ENCODE data around the gene SCLY.

Gene SCLY

DNA sequence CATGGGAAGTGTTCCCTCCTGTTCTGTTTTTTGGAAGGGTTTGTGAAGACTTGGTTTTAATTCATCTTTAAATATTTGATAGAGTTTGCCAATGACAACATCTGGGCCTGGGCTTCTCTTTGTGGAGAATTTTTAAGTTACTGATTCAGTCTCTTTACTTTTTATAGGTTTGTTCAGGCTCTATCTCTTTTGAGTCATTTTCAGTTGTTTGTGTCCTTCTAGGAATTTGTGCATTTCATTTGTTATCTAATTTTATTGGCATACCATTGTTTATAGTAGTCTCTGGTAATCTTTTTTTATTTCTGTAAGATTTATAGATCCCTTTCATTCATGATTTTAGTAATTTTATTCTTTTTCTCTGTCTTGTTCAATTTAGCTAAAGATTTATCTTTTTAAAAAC lies 14.6 kb downstream of the SCLY start:
- DNase-seq (ENCODE audit: low read depth, low spot score), result no peak
- TF ChIP-seq, protein P1, sequence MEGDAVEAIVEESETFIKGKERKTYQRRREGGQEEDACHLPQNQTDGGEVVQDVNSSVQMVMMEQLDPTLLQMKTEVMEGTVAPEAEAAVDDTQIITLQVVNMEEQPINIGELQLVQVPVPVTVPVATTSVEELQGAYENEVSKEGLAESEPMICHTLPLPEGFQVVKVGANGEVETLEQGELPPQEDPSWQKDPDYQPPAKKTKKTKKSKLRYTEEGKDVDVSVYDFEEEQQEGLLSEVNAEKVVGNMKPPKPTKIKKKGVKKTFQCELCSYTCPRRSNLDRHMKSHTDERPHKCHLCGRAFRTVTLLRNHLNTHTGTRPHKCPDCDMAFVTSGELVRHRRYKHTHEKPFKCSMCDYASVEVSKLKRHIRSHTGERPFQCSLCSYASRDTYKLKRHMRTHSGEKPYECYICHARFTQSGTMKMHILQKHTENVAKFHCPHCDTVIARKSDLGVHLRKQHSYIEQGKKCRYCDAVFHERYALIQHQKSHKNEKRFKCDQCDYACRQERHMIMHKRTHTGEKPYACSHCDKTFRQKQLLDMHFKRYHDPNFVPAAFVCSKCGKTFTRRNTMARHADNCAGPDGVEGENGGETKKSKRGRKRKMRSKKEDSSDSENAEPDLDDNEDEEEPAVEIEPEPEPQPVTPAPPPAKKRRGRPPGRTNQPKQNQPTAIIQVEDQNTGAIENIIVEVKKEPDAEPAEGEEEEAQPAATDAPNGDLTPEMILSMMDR (IDR thresholded peaks at IDR 0.05; ENCODE audit: insufficient read depth, low read length, missing control alignments), result no peak
- CTCF ChIA-PET, result interaction anchor here (1.2 kb wide), 1 partner anchor 151 kb away, joined by 3 read pairs; no protein-coding TSS in a partner anchor
- POLR2A ChIA-PET, result no interaction called here
- H3K4me3 ChIP-seq (ENCODE audit: low read depth, low read length), result no peak overlapping the region

DNA sequence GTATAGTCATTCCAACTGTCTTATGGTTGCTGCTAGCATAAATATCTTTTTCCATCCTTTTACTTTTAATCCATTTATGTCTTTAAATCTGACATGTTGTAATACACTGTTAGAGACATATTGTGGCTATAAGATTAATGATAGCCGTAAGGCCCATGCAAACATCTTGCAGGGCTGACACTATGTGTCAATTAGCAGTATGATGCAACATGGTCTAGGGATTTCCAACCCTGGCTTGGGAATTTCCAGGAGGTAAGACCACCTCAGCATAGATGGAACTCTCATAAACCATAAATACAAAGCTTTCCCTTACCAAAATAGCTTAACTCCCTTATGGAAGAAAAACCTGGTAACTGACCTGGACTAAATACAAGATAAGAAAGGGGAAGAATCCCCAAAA lies 16.5 kb downstream of the SCLY start:
- CTCF ChIA-PET, result no interaction called here
- TF ChIP-seq, protein P1 (IDR thresholded peaks at IDR 0.05; ENCODE audit: insufficient read depth, low read length, missing control alignments), result no peak
- no peak for DNase-seq (ENCODE audit: low read depth, low spot score)

GRCh38 chr2:238079874-238080327 lies 19.1 kb downstream of the SCLY start:
- TF ChIP-seq, protein P1 (IDR thresholded peaks at IDR 0.05; ENCODE audit: insufficient read depth, low read length, missing control alignments), result no peak
- POLR2A ChIA-PET, result no interaction called here
- DNase-seq (ENCODE audit: low read depth, low spot score), result no peak
- CTCF ChIA-PET, result no interaction called here
- H3K4me3 ChIP-seq (ENCODE audit: low read depth, low read length), result no peak overlapping the region

More for the DNA sequence above, 16.5 kb downstream of the SCLY start:
- POLR2A ChIA-PET, result no interaction called here
- no peak overlapping the region for H3K4me3 ChIP-seq (ENCODE audit: low read depth, low read length)

GRCh38 chr2:238080518-238080917 lies 19.7 kb downstream of the SCLY start:
- H3K4me3 ChIP-seq (ENCODE audit: low read depth, low read length), result no peak overlapping the region
- ChIA-PET CTCF (no interaction called here), POLR2A (no interaction called here)
- TF ChIP-seq, protein P1 (IDR thresholded peaks at IDR 0.05; ENCODE audit: insufficient read depth, low read length, missing control alignments), result no peak
- no peak for DNase-seq (ENCODE audit: low read depth, low spot score)

- TF ChIP-seq, protein P1 (IDR thresholded peaks at IDR 0.05; ENCODE audit: insufficient read depth, low read length, missing control alignments), result no peak
- no peak for DNase-seq (ENCODE audit: low read depth, low spot score)
- CTCF ChIA-PET, result no interaction called here
- H3K4me3 ChIP-seq (ENCODE audit: low read depth, low read length), result no peak overlapping the region
- POLR2A ChIA-PET, result no interaction called here
Observed at GRCh38 chr2:238081150-238081549, 20.3 kb downstream of the SCLY start.

DNA sequence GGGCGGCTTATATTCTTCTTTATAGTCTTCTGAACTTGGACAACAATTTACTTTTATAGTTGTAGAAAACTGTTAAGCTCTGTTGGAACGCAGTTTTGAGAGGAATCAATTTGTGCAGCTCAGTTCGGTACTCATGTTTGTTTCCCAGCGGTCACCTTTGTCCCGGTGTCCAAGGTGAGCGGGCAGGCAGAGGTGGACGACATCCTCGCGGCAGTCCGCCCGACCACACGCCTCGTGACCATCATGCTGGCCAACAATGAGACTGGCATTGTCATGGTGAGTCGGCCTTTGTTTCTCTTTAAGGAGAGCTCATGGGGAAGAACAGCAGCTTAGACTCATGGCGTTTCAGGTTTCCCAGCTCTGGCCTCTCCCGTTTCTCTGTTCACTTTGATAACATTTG lies 20.8 kb downstream of the SCLY start:
- TF ChIP-seq, protein P1 (IDR thresholded peaks at IDR 0.05; ENCODE audit: insufficient read depth, low read length, missing control alignments), result no peak
- ChIA-PET POLR2A (no interaction called here), CTCF (interaction anchor here (1.2 kb wide), 1 partner anchor 9 kb away, joined by 4 read pairs; no protein-coding TSS in a partner anchor)
- H3K4me3 ChIP-seq (ENCODE audit: low read depth, low read length), result no peak overlapping the region
- DNase-seq (ENCODE audit: low read depth, low spot score), result no peak
